ENCODE measurements around the gene P2RY6. TPM values are rescaled to one million over a fixed set of nuclear protein-coding genes. Genes with fewer than 3 reads are reported as not detected.

P2RY6 gene
- polyA plus RNA-seq, 12 donors: 1.0 to 11.7 (median 1.9) TPM; not detected in 1

GRCh38 chr11:73331138-73331916 is 59.2 kb downstream of the P2RY6 start:
- no peak for DNase-seq

DNA sequence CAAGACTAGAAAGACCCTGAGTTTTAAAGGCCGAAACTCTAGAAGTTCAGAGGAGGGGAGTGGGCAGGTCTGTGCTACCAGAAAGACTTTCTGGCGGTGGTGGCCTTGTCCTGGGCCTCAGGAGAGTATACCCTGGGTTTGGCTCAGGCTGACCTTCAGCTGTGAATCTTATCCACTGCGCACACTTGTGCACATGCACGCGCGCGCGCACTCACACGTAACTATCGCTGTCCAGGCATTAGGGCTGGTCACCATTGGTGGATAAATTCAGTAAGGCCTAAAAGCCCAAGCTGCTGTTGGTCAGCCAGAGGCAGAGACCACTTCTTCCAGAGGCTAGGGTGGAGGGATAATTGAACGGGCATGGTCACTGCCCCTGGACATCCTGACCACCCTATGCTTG is 61.0 kb downstream of the P2RY6 start:
- no peak for DNase-seq

GRCh38 chr11:73333640-73334383 is 61.7 kb downstream of the P2RY6 start:
- no peak for DNase-seq

- DNase-seq: peak; percentile 78
Measured at GRCh38 chr11:73334384-73335203, 62.5 kb downstream of the P2RY6 start.

DNA sequence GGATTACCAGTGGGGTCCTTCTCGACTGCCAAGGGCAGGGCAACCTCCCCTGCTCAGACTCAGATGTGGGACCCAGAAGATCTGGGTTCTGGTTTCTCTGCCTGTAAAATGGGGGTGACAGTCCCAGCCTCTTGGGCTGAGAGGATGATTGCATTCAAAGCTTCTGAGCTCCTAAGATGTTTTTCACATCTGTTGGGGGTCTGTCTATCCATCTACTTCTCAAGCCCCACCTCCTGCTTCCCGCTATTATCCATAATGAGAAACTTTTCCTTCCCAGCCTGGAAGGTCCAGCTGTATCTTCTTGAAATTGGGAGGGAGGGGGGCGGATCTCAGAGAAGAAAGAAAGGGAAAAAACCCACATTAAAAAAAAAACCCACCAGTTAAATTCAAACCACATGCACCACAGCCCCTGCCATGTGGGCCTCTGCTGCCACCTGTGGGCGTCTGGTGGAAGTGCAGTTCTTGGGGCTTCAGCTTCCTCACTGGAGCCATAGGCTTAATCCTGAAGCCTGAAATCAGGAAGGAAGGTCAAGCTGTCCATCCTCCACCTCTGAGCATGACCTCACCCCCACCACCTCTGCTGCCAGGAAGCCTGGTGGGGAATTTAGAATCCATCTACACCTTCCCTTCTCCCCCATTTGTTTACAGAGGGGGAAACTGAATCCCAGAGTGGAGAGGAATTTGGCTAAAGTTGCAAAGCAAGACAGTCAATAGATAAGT is 63.2 kb downstream of the P2RY6 start:
- DNase-seq: peak; percentile 93

- DNase-seq: no peak
Measured at GRCh38 chr11:73337846-73338245, 65.7 kb downstream of the P2RY6 start.

GRCh38 chr11:73338279-73338678 is 66.1 kb downstream of the P2RY6 start:
- DNase-seq: no peak

GRCh38 chr11:73340164-73340563 is 68.0 kb downstream of the P2RY6 start:
- DNase-seq: no peak

DNA sequence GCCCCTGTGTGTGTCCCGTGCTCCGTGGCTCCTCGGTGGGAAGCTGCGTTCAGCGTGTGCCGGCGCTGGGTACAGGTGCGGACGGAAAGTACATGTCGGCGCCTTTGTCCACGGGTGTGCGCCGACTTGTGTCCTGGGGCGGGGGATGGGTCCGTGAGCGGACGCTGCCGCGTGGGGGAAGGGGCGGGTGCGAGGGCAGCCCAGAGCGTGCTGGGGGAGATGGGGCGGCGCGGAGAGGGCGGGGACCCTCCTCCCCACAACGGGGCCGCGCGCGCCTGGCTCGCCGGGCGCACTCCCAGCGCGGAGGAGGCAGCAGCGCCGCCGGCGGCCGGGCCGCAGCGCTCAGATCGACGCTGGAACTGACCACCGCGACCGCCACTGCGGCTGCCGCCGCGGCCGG is 70.5 kb downstream of the P2RY6 start:
- DNase-seq: no peak

DNA sequence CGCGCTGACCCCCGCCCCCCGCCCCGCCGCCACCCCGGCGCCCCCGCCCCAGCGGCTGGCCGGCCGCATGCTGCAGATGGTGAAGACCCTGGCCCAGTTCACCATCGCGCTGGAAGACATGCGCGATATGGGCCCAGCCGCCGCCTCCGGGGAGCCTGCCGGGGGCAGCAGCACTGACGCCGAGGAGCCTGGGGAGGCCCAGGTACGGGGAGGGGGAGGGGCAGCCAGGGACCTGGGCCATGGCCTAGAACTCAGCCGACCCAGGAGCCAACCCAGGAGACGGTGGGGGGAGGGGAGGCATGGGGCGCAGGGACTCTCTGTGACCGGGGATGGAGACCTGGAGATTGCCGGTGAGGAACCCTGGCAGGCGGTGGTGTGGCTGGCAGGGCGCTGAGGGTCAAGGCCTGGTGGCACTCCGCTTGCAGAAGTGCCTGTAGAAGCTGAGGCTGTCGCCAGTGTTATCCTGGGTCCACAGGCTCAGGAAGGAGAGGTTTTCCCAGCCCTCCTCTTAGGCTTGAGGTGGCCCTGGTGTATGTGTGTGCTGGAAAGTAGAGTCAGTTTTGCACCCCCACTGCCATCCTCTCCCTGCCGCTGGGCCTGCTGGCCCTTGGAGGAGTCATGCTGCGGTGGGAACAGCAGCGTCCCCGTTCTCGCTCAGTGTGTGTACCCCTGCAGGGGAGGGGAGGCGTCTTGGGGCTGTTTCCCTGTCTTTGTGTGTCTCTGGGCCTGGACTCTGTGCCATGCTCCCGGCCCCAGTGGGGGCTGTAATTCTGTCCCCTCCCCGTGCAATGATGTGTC is 71.1 kb downstream of the P2RY6 start:
- no peak for DNase-seq

DNA sequence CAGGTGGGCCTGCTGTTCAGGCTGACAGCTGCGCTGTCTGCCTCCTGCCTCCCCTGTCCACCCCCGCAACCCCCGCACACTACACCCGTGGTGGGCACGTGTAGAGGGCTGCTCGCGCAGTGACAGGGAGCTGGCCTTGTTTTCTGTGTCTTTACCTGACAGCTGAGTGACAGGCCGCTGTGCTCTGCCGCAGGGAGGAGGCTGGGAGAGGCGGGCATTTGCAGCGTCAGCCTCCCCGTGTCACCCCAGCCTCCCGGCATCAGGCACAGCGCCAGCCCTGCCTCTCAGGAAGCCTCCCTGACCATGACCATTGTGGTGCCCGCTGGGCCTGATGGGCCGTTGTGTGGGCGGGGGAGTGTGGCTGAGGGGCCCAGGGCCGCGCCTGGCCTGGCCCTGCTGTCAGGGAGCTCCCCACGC is 72.1 kb downstream of the P2RY6 start:
- no peak for DNase-seq

- DNase-seq: no peak
Measured at GRCh38 chr11:73345481-73346160, 73.5 kb downstream of the P2RY6 start.

DNA sequence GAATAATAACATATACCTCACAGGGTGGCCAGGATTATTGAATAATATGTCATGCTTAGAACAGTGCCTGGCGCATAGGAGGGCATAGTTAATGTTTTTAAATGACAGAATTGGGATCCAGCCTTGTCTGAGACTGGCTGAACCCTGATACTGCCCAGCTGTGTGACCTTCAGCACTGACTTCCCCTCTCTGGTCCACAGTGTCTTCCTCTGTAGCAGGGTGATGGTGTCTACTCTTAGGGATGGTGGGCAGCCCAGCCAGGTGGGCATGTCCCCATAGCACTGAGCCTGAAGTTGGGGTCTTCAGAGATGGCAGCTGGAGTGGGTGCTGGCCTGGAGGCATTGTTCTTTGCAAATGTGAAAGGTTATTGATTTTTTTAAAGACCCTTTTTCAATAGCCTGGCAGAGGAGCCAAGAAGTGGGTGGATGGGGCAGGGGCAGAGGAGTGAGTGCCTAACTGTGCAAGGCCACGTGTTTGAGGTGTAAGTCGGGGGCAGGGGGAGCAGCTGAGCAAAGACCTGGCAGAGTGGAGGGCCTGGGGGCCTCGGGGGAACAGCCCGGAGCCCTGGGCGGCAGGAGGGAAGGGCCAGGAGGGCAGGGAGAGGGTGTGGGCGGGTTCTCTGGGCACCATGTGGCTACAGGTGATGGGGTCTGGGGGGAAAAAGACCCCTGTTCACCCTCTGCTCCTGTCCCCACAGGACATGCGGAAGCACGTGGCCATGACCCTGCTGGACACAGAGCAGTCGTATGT is 74.2 kb downstream of the P2RY6 start:
- no peak for DNase-seq

DNA sequence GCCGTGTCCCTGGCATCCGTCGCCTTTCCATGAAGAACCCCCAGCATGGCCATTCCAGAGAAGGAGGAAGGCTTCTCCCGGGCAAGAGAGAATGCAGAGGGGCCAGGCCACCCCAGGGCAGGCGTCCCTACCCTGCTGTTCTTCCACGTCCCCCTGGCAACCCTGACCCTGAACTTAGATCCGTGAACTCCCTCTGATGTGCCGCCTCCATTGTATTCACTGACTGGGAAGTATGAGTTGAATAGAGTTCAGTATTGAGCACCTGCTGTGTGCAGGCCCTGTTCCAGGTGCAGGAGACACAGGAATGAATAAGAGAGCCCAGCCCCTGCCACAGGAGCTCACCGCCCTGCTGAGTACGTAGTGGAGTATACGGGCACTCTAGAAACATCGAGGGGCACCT is 74.9 kb downstream of the P2RY6 start:
- DNase-seq: no peak

Other genes starting within 250 kb of the P2RY6 start
- gene FCHSD2, start 130.0 kb upstream of the P2RY6 start, polyA plus RNA-seq (ENCODE audit: insufficient read length in 12 of 12): 10 to 100 TPM in 11 of 12 donors, not detected in 1; 18.8 to 37.6 (median 30.9) TPM
- gene P2RY2, start 54.1 kb upstream of the P2RY6 start, polyA plus RNA-seq (ENCODE audit: insufficient read length in 12 of 12): 1 to 10 TPM in 8 of 12 donors, under 1 TPM in 2, not detected in 2; 0.52 to 4.1 (median 2.0) TPM
- 10 to 100 TPM in 11 of 12 donors, not detected in 1; 36.2 to 55.1 (median 44.6) TPM for gene ARHGEF17, start 35.9 kb downstream of the P2RY6 start, polyA plus RNA-seq (ENCODE audit: insufficient read length in 12 of 12)
- gene RELT, start 104.1 kb downstream of the P2RY6 start, polyA plus RNA-seq (ENCODE audit: insufficient read length in 12 of 12): 1 to 10 TPM in 11 of 12 donors, not detected in 1; 2.0 to 9.7 (median 2.9) TPM

Data from muscle of arm (tissue), 12 donors.